Astrocyte (in vitro differentiated cells and primary cell): ENCODE data around the gene FGGY. TPM values are rescaled to one million over a fixed set of nuclear protein-coding genes. Genes with fewer than 3 reads are reported as not detected.
A peak's percentile ranks its signal among the peaks of the same experiment; 100 is the strongest.

Experiments
- DNase-seq: peaks from one replicate; pipeline ENCODE4 v3.0.0-alpha.2; 2010; ENCODE audit warnings: low read depth
- FAIRE-seq: peaks from 2 replicates; lab custom pipeline; 2011; peaks lifted over from hg19 to GRCh38; lab: Jason Lieb, UNC
- H2AFZ ChIP-seq: 2 replicates; pipeline ENCODE4 v1.6.0; 2012; ENCODE audit warnings: low read depth, low read length, inconsistent platforms
- H3K27ac ChIP-seq: 2 replicates; pipeline ENCODE4 v1.5.1; 2011; ENCODE audit warnings: low read depth, low read length, inconsistent platforms
- H3K27me3 ChIP-seq: 2 replicates; pipeline ENCODE4 v1.6.0; 2011; ENCODE audit warnings: low read length, inconsistent platforms; ENCODE audit not compliant: insufficient read depth
- H3K36me3 ChIP-seq: 2 replicates; pipeline ENCODE4 v1.5.1; 2011; ENCODE audit warnings: low read length, inconsistent platforms; ENCODE audit not compliant: insufficient read depth
- H3K4me1 ChIP-seq: 2 replicates; pipeline ENCODE4 v1.5.1; 2011; ENCODE audit warnings: low read length, inconsistent platforms; ENCODE audit not compliant: insufficient read depth
- H3K4me2 ChIP-seq: 2 replicates; pipeline ENCODE4 v1.6.0; 2012; ENCODE audit warnings: low read length, inconsistent platforms
- H3K4me3 ChIP-seq: 2 replicates; pipeline ENCODE4 v1.5.1; 2011; ENCODE audit warnings: low read depth, mild to moderate bottlenecking, low read length, inconsistent platforms; ENCODE audit not compliant: insufficient read depth
- H3K79me2 ChIP-seq: 2 replicates; pipeline ENCODE4 v1.6.0; 2012; ENCODE audit warnings: mild to moderate bottlenecking, low read length, inconsistent platforms; ENCODE audit not compliant: insufficient read depth
- H3K9ac ChIP-seq: 2 replicates; pipeline ENCODE4 v1.6.0; 2012; ENCODE audit warnings: mild to moderate bottlenecking, low read length, inconsistent platforms
- H3K9me3 ChIP-seq: 2 replicates; pipeline ENCODE4 v1.5.1; 2012; ENCODE audit warnings: low read depth, mild to moderate bottlenecking, low read length, inconsistent platforms; ENCODE audit not compliant: insufficient read depth
- H4K20me1 ChIP-seq: 2 replicates; pipeline ENCODE4 v1.6.0; 2012; ENCODE audit warnings: low read length, inconsistent platforms; ENCODE audit not compliant: insufficient read depth
- H3K27ac Mint-ChIP-seq: one replicate; pipeline ENCODE4 v1.8.0; 2021; ENCODE audit warnings: mild to moderate bottlenecking, mixed read lengths; ENCODE audit not compliant: unreplicated experiment
- H3K27me3 Mint-ChIP-seq: one replicate; pipeline ENCODE4 v1.8.0; 2021; ENCODE audit warnings: low read depth, mixed read lengths; ENCODE audit not compliant: unreplicated experiment
- H3K36me3 Mint-ChIP-seq: one replicate; pipeline ENCODE4 v1.8.0; 2021; ENCODE audit warnings: low read depth, mixed read lengths; ENCODE audit not compliant: unreplicated experiment
- H3K4me1 Mint-ChIP-seq: one replicate; pipeline ENCODE4 v1.8.0; 2021; ENCODE audit warnings: low read depth, mixed read lengths; ENCODE audit not compliant: unreplicated experiment
- H3K4me3 Mint-ChIP-seq: one replicate; pipeline ENCODE4 v1.8.0; 2021; ENCODE audit warnings: mild to moderate bottlenecking, moderate library complexity, mixed read lengths; ENCODE audit not compliant: unreplicated experiment
- H3K9me3 Mint-ChIP-seq: one replicate; pipeline ENCODE4 v1.8.0; 2021; ENCODE audit warnings: mild to moderate bottlenecking, mixed read lengths; ENCODE audit not compliant: unreplicated experiment
- EZH2 ChIP-seq: IDR thresholded peaks from 2 replicates; pipeline ENCODE4 v1.6.1; 2012; ENCODE audit warnings: mild to moderate bottlenecking, low read length, inconsistent platforms; ENCODE audit not compliant: insufficient read depth
- total RNA-seq: library from RNA; stranded (reverse); gene quantifications from 2 replicates; pipeline ENCODE4 v1.2.1, GENCODE V29; 2021
- TF ChIP-seq, protein P1 (sequence below): IDR thresholded peaks from 2 replicates; pipeline ENCODE4 v1.5.1; 2011; ENCODE audit warnings: low read depth, mild to moderate bottlenecking, inconsistent platforms, low read length, moderate library complexity; ENCODE audit not compliant: insufficient read depth

Gene FGGY
- total RNA-seq, 1 donor from 2014 or later: 6.8 TPM

DNA sequence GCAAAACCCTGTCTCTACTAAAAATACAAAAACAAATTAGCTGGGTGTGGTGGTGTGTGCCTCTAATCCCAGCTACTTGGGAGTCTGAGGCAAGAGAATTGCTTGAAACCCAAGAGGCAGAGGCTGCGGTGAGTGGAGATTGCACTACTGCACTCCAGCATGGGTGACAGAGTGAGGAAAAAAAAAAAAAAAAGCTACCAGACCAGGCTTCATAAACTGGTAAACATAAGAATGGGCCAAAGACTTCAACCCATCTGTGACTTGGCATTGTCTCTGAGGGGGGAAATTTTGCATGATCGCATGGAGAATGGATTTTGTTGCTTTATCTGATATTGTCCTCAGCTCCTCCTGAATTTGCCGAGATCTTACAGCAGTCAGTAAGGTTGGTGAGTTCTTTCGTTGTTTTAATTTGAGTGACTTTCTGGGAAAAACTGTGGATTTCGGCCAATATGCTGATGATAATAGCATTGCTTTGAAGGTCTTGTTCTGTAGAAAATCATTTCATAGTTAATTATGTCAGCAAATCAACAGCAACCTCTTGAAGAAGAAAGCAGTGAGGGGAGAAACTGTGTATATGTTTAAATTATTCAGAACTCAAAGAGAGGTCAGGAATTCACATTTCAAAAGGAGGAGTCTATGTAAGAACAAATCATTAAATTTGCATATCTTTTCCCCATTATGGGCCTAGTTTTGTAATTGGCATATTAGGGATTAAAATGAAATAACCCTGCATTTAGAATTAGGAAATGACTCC is 13.1 kb downstream of the FGGY start:
- no peak overlapping the region for H3K27ac Mint-ChIP-seq
- no peaks in the 10 kb centered on the region for H3K36me3 ChIP-seq
- peaks cover 3% of the 10 kb centered on the region for H3K4me1 ChIP-seq
- H3K27ac ChIP-seq: no peak overlapping the region
- no peak overlapping the region for H2AFZ ChIP-seq
- no peak for TF ChIP-seq EZH2
- TF ChIP-seq, protein P1, sequence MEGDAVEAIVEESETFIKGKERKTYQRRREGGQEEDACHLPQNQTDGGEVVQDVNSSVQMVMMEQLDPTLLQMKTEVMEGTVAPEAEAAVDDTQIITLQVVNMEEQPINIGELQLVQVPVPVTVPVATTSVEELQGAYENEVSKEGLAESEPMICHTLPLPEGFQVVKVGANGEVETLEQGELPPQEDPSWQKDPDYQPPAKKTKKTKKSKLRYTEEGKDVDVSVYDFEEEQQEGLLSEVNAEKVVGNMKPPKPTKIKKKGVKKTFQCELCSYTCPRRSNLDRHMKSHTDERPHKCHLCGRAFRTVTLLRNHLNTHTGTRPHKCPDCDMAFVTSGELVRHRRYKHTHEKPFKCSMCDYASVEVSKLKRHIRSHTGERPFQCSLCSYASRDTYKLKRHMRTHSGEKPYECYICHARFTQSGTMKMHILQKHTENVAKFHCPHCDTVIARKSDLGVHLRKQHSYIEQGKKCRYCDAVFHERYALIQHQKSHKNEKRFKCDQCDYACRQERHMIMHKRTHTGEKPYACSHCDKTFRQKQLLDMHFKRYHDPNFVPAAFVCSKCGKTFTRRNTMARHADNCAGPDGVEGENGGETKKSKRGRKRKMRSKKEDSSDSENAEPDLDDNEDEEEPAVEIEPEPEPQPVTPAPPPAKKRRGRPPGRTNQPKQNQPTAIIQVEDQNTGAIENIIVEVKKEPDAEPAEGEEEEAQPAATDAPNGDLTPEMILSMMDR: no peak
- H3K79me2 ChIP-seq: no peaks in the 10 kb centered on the region
- no peak overlapping the region for H3K4me2 ChIP-seq
- no peaks in the 10 kb centered on the region for H3K36me3 Mint-ChIP-seq
- H3K4me3 Mint-ChIP-seq: no peak overlapping the region
- H3K27me3 Mint-ChIP-seq: no peaks in the 10 kb centered on the region
- H3K4me3 ChIP-seq: no peak overlapping the region
- H3K9me3 Mint-ChIP-seq: peaks cover 6% of the 10 kb centered on the region
- no peaks in the 10 kb centered on the region for H3K9me3 ChIP-seq
- DNase-seq (no peak), FAIRE-seq (peak; percentile 26)
- no peak overlapping the region for H3K9ac ChIP-seq
- H3K4me1 Mint-ChIP-seq: peaks cover 3% of the 10 kb centered on the region
- no peaks in the 10 kb centered on the region for H3K27me3 ChIP-seq
- H4K20me1 ChIP-seq: no peaks in the 10 kb centered on the region

GRCh38 chr1:59310549-59311250 is 13.8 kb downstream of the FGGY start:
- no peak overlapping the region for H2AFZ ChIP-seq
- H3K4me2 ChIP-seq: no peak overlapping the region
- Mint-ChIP-seq H3K36me3 (no peaks in the 10 kb centered on the region), H3K27ac (no peak overlapping the region), H3K9me3 (peaks cover 4% of the 10 kb centered on the region), H3K27me3 (no peaks in the 10 kb centered on the region), H3K4me1 (peaks cover 10% of the 10 kb centered on the region), H3K4me3 (no peak overlapping the region)
- H3K9me3 ChIP-seq: no peaks in the 10 kb centered on the region
- H3K4me3 ChIP-seq: no peak overlapping the region
- peaks cover 10% of the 10 kb centered on the region for H3K4me1 ChIP-seq
- no peak for DNase-seq
- no peaks in the 10 kb centered on the region for H3K36me3 ChIP-seq
- no peaks in the 10 kb centered on the region for H3K27me3 ChIP-seq
- H3K27ac ChIP-seq: no peak overlapping the region
- no peaks in the 10 kb centered on the region for H4K20me1 ChIP-seq
- H3K79me2 ChIP-seq: no peaks in the 10 kb centered on the region
- H3K9ac ChIP-seq: no peak overlapping the region
- TF ChIP-seq, protein P1: no peak
- TF ChIP-seq EZH2: no peak
- FAIRE-seq: no peak
